ENCODE measurements around the gene PBX3.

The PBX3 gene

GRCh38 chr9:125803526-125803925, 56.4 kb downstream of the PBX3 start:
- no peak overlapping the region for H3K27ac Mint-ChIP-seq
- H3K9me3 Mint-ChIP-seq, result no peaks in the 10 kb centered on the region
- no peaks in the 10 kb centered on the region for H3K36me3 Mint-ChIP-seq (ENCODE audit: low read depth)
- no peak for DNase-seq
- H3K27me3 Mint-ChIP-seq (ENCODE audit: low read depth, poor library complexity), result no peaks in the 10 kb centered on the region
- TF ChIP-seq, protein P1, sequence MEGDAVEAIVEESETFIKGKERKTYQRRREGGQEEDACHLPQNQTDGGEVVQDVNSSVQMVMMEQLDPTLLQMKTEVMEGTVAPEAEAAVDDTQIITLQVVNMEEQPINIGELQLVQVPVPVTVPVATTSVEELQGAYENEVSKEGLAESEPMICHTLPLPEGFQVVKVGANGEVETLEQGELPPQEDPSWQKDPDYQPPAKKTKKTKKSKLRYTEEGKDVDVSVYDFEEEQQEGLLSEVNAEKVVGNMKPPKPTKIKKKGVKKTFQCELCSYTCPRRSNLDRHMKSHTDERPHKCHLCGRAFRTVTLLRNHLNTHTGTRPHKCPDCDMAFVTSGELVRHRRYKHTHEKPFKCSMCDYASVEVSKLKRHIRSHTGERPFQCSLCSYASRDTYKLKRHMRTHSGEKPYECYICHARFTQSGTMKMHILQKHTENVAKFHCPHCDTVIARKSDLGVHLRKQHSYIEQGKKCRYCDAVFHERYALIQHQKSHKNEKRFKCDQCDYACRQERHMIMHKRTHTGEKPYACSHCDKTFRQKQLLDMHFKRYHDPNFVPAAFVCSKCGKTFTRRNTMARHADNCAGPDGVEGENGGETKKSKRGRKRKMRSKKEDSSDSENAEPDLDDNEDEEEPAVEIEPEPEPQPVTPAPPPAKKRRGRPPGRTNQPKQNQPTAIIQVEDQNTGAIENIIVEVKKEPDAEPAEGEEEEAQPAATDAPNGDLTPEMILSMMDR (IDR thresholded peaks at IDR 0.05), result no peak
- H3K4me1 Mint-ChIP-seq, result no peaks in the 10 kb centered on the region
- no peak overlapping the region for H3K4me3 Mint-ChIP-seq

GRCh38 chr9:125805057-125805456, 57.9 kb downstream of the PBX3 start:
- no peak for DNase-seq
- no peak overlapping the region for H3K4me3 Mint-ChIP-seq

GRCh38 chr9:125805586-125805985, 58.4 kb downstream of the PBX3 start:
- Mint-ChIP-seq H3K36me3 (ENCODE audit: low read depth) (no peaks in the 10 kb centered on the region), H3K4me1 (no peaks in the 10 kb centered on the region)

More at GRCh38 chr9:125805057-125805456, 57.9 kb downstream of the PBX3 start:
- H3K9me3 Mint-ChIP-seq, result no peaks in the 10 kb centered on the region
- H3K27ac Mint-ChIP-seq, result no peak overlapping the region
- TF ChIP-seq, protein P1 (IDR thresholded peaks at IDR 0.05), result no peak
- no peaks in the 10 kb centered on the region for H3K36me3 Mint-ChIP-seq (ENCODE audit: low read depth)
- no peaks in the 10 kb centered on the region for H3K4me1 Mint-ChIP-seq
- H3K27me3 Mint-ChIP-seq (ENCODE audit: low read depth, poor library complexity), result no peaks in the 10 kb centered on the region

GRCh38 chr9:125807079-125807478, 59.9 kb downstream of the PBX3 start:
- no peak for DNase-seq
- no peaks in the 10 kb centered on the region for H3K36me3 Mint-ChIP-seq (ENCODE audit: low read depth)
- no peak overlapping the region for H3K27ac Mint-ChIP-seq
- no peaks in the 10 kb centered on the region for H3K9me3 Mint-ChIP-seq
- TF ChIP-seq, protein P1 (IDR thresholded peaks at IDR 0.05), result no peak
- H3K4me1 Mint-ChIP-seq, result no peaks in the 10 kb centered on the region
- no peak overlapping the region for H3K4me3 Mint-ChIP-seq
- H3K27me3 Mint-ChIP-seq (ENCODE audit: low read depth, poor library complexity), result no peaks in the 10 kb centered on the region

More at GRCh38 chr9:125805586-125805985, 58.4 kb downstream of the PBX3 start:
- H3K9me3 Mint-ChIP-seq, result no peaks in the 10 kb centered on the region
- DNase-seq, result no peak
- H3K27me3 Mint-ChIP-seq (ENCODE audit: low read depth, poor library complexity), result no peaks in the 10 kb centered on the region
- TF ChIP-seq, protein P1 (IDR thresholded peaks at IDR 0.05), result no peak
- no peak overlapping the region for H3K27ac Mint-ChIP-seq
- H3K4me3 Mint-ChIP-seq, result no peak overlapping the region

DNA sequence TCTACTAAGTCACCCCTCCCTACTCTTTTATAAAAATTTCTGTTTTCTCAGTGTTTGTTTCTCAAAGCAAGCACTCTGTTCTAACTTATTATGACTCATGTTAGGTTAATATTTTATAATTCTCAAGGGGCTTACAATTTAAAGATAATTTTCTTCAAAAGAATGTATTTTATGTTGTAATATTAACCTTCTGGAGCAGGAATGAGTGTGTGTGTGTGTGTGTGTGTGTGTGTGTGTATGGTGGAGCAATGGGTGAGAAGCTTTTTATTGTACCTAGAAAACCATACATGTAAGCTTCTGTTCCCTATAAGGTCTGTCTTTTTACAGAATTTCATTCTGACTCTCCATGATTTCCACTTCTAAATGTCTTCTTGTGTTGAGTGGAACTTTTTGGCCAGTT, 63.0 kb downstream of the PBX3 start:
- TF ChIP-seq, protein P1 (IDR thresholded peaks at IDR 0.05), result no peak
- Mint-ChIP-seq H3K27ac (no peak overlapping the region), H3K4me1 (no peaks in the 10 kb centered on the region), H3K4me3 (no peak overlapping the region), H3K9me3 (no peaks in the 10 kb centered on the region), H3K36me3 (ENCODE audit: low read depth) (no peaks in the 10 kb centered on the region), H3K27me3 (ENCODE audit: low read depth, poor library complexity) (peaks cover 4% of the 10 kb centered on the region)
- no peak for DNase-seq

- no peak overlapping the region for H3K4me3 Mint-ChIP-seq
- H3K27me3 Mint-ChIP-seq (ENCODE audit: low read depth, poor library complexity), result peaks cover 4% of the 10 kb centered on the region
- DNase-seq, result no peak
- no peaks in the 10 kb centered on the region for H3K36me3 Mint-ChIP-seq (ENCODE audit: low read depth)
- TF ChIP-seq, protein P1 (IDR thresholded peaks at IDR 0.05), result no peak
- H3K27ac Mint-ChIP-seq, result no peak overlapping the region
- no peaks in the 10 kb centered on the region for H3K9me3 Mint-ChIP-seq
- no peaks in the 10 kb centered on the region for H3K4me1 Mint-ChIP-seq
These were observed 63.8 kb downstream of the PBX3 start for GRCh38 chr9:125811002-125811401.

Data from nephron progenitor cell (in vitro differentiated cells).